Loucy (cell line): ENCODE results near the gene DCLK2.

ENCODE experiments used
- H2AFZ ChIP-seq: fragments of 200-600 bp; sonication (generic); 2 replicates; pipeline ENCODE4 v1.6.0; 2016; ENCODE audit warnings: antibody characterized with exemption, mild to moderate bottlenecking, low read length, moderate library complexity
- H3F3A ChIP-seq: fragments of 200-600 bp; 2 replicates; pipeline ENCODE4 v1.6.0; 2016; ENCODE audit warnings: antibody characterized with exemption, low read depth, mild to moderate bottlenecking
- H3K27me3 ChIP-seq: fragments of 200-600 bp; sonication (generic); 2 replicates; pipeline ENCODE4 v1.6.1; 2014; ENCODE audit warnings: low read length, mild to moderate bottlenecking; ENCODE audit not compliant: insufficient read depth, poor library complexity, severe bottlenecking
- H3K36me3 ChIP-seq: fragments of 200-600 bp; sonication (generic); 2 replicates; pipeline ENCODE4 v1.6.1; 2016; ENCODE audit warnings: low read length; ENCODE audit not compliant: insufficient read depth
- H3K4me1 ChIP-seq: fragments of 200-600 bp; sonication (generic); 2 replicates; pipeline ENCODE4 v1.5.1; 2014; ENCODE audit warnings: low read length, mild to moderate bottlenecking; ENCODE audit not compliant: insufficient read depth, poor library complexity, severe bottlenecking
- H3K4me2 ChIP-seq: fragments of 200-600 bp; sonication (generic); 2 replicates; pipeline ENCODE4 v1.6.0; 2014; ENCODE audit warnings: antibody characterized with exemption, low read length, low read depth, mild to moderate bottlenecking; ENCODE audit not compliant: poor library complexity, severe bottlenecking
- H3K4me3 ChIP-seq: fragments of 200-600 bp; sonication (generic); 2 replicates; pipeline ENCODE4 v1.5.1; 2014; ENCODE audit warnings: low read length, mild to moderate bottlenecking, mixed read lengths; ENCODE audit not compliant: poor library complexity, severe bottlenecking
- H3K79me2 ChIP-seq: fragments of 200-600 bp; sonication (generic); 2 replicates; pipeline ENCODE4 v1.6.1; 2014; ENCODE audit warnings: low read length; ENCODE audit not compliant: insufficient read depth
- H3K9ac ChIP-seq: fragments of 200-600 bp; sonication (generic); 2 replicates; pipeline ENCODE4 v1.6.0; 2014; ENCODE audit warnings: mild to moderate bottlenecking, low read depth, low read length, moderate library complexity; ENCODE audit not compliant: poor library complexity, severe bottlenecking
- H3K9me2 ChIP-seq: fragments of 200-600 bp; sonication (generic); replicated peaks from 2 replicates; pipeline ENCODE4 v1.6.1; 2016; ENCODE audit warnings: low read depth, low read length, mixed read lengths
- H3K9me3 ChIP-seq: fragments of 200-600 bp; sonication (generic); 2 replicates; pipeline ENCODE4 v1.6.1; 2014; ENCODE audit warnings: mild to moderate bottlenecking, antibody characterized with exemption, low read length, low read depth; ENCODE audit not compliant: insufficient read depth
- H4K20me1 ChIP-seq: fragments of 200-600 bp; sonication (generic); 2 replicates; pipeline ENCODE4 v1.6.0; 2014; ENCODE audit warnings: antibody characterized with exemption, low read length, mild to moderate bottlenecking; ENCODE audit not compliant: insufficient read depth, poor library complexity, severe bottlenecking
- EZH2phosphoT487 ChIP-seq: fragments of 200-600 bp; IDR thresholded peaks from 2 replicates; pipeline ENCODE4 v1.6.1; 2018; ENCODE audit warnings: antibody characterized with exemption, mild to moderate bottlenecking, moderate library complexity, borderline replicate concordance
- TF ChIP-seq, protein P1 (sequence below): fragments of 200-600 bp; sonication (generic); conservative IDR thresholded peaks from 2 replicates; pipeline ENCODE4 v1.5.1; 2014; ENCODE audit warnings: mild to moderate bottlenecking, antibody characterized with exemption, low read length

DCLK2 gene

DNA sequence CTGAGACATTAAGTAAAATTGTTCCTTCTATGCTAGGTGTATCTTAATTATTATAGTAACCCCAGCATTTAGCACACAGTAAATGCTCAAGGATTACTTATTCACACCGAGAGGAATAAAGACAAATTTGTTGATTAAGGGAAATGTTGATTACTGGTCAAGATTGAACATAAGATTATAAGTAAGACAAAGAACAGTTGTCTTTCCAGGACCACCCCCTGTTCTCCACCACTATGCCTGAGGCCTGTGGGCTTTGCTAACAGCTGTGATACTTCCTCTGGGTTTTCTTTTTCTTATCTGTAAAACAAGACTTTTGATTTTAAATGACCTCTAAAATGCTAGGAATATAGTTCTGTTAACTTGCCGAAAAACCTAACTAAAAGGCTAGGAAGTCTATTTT lies 128.0 kb downstream of the DCLK2 start:
- H3K79me2 ChIP-seq: no peaks in the 10 kb centered on the region
- H3K27me3 ChIP-seq: no peaks in the 10 kb centered on the region
- H3K4me3 ChIP-seq: no peak overlapping the region
- no peak overlapping the region for H3K9ac ChIP-seq
- TF ChIP-seq, protein P1, sequence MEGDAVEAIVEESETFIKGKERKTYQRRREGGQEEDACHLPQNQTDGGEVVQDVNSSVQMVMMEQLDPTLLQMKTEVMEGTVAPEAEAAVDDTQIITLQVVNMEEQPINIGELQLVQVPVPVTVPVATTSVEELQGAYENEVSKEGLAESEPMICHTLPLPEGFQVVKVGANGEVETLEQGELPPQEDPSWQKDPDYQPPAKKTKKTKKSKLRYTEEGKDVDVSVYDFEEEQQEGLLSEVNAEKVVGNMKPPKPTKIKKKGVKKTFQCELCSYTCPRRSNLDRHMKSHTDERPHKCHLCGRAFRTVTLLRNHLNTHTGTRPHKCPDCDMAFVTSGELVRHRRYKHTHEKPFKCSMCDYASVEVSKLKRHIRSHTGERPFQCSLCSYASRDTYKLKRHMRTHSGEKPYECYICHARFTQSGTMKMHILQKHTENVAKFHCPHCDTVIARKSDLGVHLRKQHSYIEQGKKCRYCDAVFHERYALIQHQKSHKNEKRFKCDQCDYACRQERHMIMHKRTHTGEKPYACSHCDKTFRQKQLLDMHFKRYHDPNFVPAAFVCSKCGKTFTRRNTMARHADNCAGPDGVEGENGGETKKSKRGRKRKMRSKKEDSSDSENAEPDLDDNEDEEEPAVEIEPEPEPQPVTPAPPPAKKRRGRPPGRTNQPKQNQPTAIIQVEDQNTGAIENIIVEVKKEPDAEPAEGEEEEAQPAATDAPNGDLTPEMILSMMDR: no peak
- no peak for TF ChIP-seq EZH2phosphoT487
- H3K9me3 ChIP-seq: no peaks in the 10 kb centered on the region
- H3K4me1 ChIP-seq: no peaks in the 10 kb centered on the region
- no peaks in the 10 kb centered on the region for H4K20me1 ChIP-seq
- no peak overlapping the region for H2AFZ ChIP-seq
- H3K36me3 ChIP-seq: no peaks in the 10 kb centered on the region
- H3K9me2 ChIP-seq: no peaks in the 10 kb centered on the region
- H3K4me2 ChIP-seq: no peak overlapping the region
- no peaks in the 10 kb centered on the region for H3F3A ChIP-seq

DNA sequence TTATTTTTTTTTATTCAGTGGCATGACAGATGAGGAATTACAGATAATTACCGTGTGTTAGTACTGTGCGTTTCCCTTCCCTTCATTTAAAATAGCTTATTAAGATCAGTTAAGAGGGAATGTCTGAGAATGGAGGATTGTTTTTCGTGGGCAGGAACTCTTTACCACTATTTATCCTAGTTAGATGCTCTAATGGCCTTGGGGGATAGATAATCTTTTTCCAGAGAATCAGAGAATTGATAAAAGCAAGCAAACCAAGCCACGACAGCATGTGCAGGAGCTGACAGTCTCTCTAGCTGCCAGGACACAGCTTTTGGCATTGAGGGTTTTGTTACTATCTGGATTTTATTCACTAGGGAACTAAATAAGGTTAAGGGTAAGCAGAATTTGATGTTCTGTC lies 128.7 kb downstream of the DCLK2 start:
- Histone ChIP-seq H2AFZ (no peak overlapping the region), H3K27me3 (no peaks in the 10 kb centered on the region), H3K4me1 (no peaks in the 10 kb centered on the region), H3F3A (no peaks in the 10 kb centered on the region), H3K36me3 (no peaks in the 10 kb centered on the region), H3K79me2 (no peaks in the 10 kb centered on the region), H4K20me1 (no peaks in the 10 kb centered on the region), H3K9me3 (no peaks in the 10 kb centered on the region), H3K4me3 (no peak overlapping the region), H3K9ac (no peak overlapping the region), H3K4me2 (no peak overlapping the region), H3K9me2 (no peaks in the 10 kb centered on the region)
- TF ChIP-seq, protein P1: no peak
- no peak for TF ChIP-seq EZH2phosphoT487

DNA sequence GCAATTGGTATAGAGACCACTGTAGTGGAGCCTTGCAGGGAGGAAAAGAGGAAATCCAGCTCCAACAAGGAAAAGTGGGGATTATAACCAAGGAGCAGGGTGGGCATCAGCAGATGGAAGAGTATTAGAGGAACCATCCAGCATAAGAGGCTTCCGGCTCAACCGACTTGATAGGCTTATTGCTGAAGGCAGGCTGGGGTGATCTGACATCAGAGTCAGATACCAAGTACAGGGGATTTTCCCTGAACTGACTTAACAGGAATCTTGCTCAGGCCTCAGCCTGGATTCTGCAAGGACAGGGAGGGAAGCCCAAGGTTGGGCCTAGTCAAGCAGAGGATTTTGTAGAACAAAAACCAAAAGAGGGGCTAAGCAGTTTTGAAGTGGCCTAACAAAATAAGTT lies 129.6 kb downstream of the DCLK2 start:
- no peaks in the 10 kb centered on the region for H3F3A ChIP-seq
- H3K27me3 ChIP-seq: no peaks in the 10 kb centered on the region
- H4K20me1 ChIP-seq: no peaks in the 10 kb centered on the region
- H3K9me2 ChIP-seq: no peaks in the 10 kb centered on the region
- H3K9me3 ChIP-seq: no peaks in the 10 kb centered on the region
- H2AFZ ChIP-seq: no peak overlapping the region
- TF ChIP-seq, protein P1: no peak
- TF ChIP-seq EZH2phosphoT487: no peak
- H3K4me3 ChIP-seq: no peak overlapping the region
- H3K4me2 ChIP-seq: no peak overlapping the region
- no peaks in the 10 kb centered on the region for H3K4me1 ChIP-seq
- H3K79me2 ChIP-seq: no peaks in the 10 kb centered on the region
- no peaks in the 10 kb centered on the region for H3K36me3 ChIP-seq
- H3K9ac ChIP-seq: no peak overlapping the region
